H9 (cell line): Measurements from ENCODE around the gene TYRO3. TPM values are rescaled to one million over a fixed set of nuclear protein-coding genes. Genes with fewer than 3 reads are reported as not detected.
A peak's percentile ranks its signal among the peaks of the same experiment; 100 is the strongest.

Experiments
- DNase-seq: peaks from one replicate; pipeline ENCODE4 v3.0.0-alpha.2; 2017
- H2AFZ ChIP-seq: one replicate; pipeline ENCODE4 v1.6.1; 2013; ENCODE audit warnings: mild to moderate bottlenecking, low read length, control low read depth, moderate library complexity
- H2AK5ac ChIP-seq: 2 replicates; pipeline ENCODE4 v1.6.1; 2013; ENCODE audit warnings: low read length, control low read depth, mixed read lengths; ENCODE audit not compliant: insufficient read length
- H2BK120ac ChIP-seq: one replicate; pipeline ENCODE4 v1.6.1; 2013; ENCODE audit warnings: low read depth, mild to moderate bottlenecking, low read length, control low read depth, inconsistent platforms; ENCODE audit not compliant: poor library complexity, severe bottlenecking
- H2BK12ac ChIP-seq: 2 replicates; pipeline ENCODE4 v1.6.1; 2013; ENCODE audit warnings: low read length, control low read depth, mixed read lengths, low read depth; ENCODE audit not compliant: insufficient read length
- H2BK15ac ChIP-seq: 2 replicates; pipeline ENCODE4 v1.6.1; 2013; ENCODE audit warnings: low read depth, low read length, control low read depth
- H2BK20ac ChIP-seq: one replicate; pipeline ENCODE4 v1.6.1; 2013; ENCODE audit warnings: low read depth, mild to moderate bottlenecking, low read length, control low read depth, inconsistent platforms; ENCODE audit not compliant: poor library complexity, severe bottlenecking
- H2BK5ac ChIP-seq: 2 replicates; pipeline ENCODE4 v1.6.1; 2013; ENCODE audit warnings: low read length, control low read depth, mixed read lengths; ENCODE audit not compliant: insufficient read length
- H3K14ac ChIP-seq: 2 replicates; pipeline ENCODE4 v1.6.1; 2013; ENCODE audit warnings: low read length, control low read depth; ENCODE audit not compliant: insufficient read depth
- H3K18ac ChIP-seq: 2 replicates; pipeline ENCODE4 v1.6.1; 2013; ENCODE audit warnings: low read depth, mild to moderate bottlenecking, mixed read lengths, low read length, control low read depth; ENCODE audit not compliant: insufficient read length
- H3K23ac ChIP-seq: 2 replicates; pipeline ENCODE4 v1.6.1; 2013; ENCODE audit warnings: low read length, control low read depth, mixed read lengths, low read depth; ENCODE audit not compliant: insufficient read length
- H3K23me2 ChIP-seq: 2 replicates; pipeline ENCODE4 v1.6.1; 2013; ENCODE audit warnings: low read depth, mild to moderate bottlenecking, mixed read lengths, low read length, control low read depth; ENCODE audit not compliant: insufficient read length, poor library complexity, severe bottlenecking
- H3K27ac ChIP-seq: 2 replicates; pipeline ENCODE4 v1.5.1; 2013; ENCODE audit warnings: low read length, control low read depth, mixed read lengths, low read depth; ENCODE audit not compliant: insufficient read length
- H3K27me3 ChIP-seq: 2 replicates; pipeline ENCODE4 v1.6.1; 2013; ENCODE audit warnings: low read length, control low read depth, inconsistent platforms; ENCODE audit not compliant: insufficient read depth
- H3K4ac ChIP-seq: 2 replicates; pipeline ENCODE4 v1.6.1; 2013; ENCODE audit warnings: low read depth, mild to moderate bottlenecking, control low read depth, inconsistent platforms, low read length, moderate library complexity
- H3K4me1 ChIP-seq: 2 replicates; pipeline ENCODE4 v1.6.1; 2013; ENCODE audit warnings: low read length, control low read depth, inconsistent platforms; ENCODE audit not compliant: insufficient read depth
- H3K4me2 ChIP-seq: 2 replicates; pipeline ENCODE4 v1.6.1; 2013; ENCODE audit warnings: low read length, control low read depth, mixed read lengths; ENCODE audit not compliant: insufficient read length, insufficient read depth
- H3K56ac ChIP-seq: 2 replicates; pipeline ENCODE4 v1.6.1; 2013; ENCODE audit warnings: low read depth, mild to moderate bottlenecking, mixed read lengths, low read length, control low read depth; ENCODE audit not compliant: insufficient read length
- H3K79me1 ChIP-seq: 2 replicates; pipeline ENCODE4 v1.6.1; 2013; ENCODE audit warnings: low read depth, mild to moderate bottlenecking, moderate library complexity, low read length, control low read depth, inconsistent platforms; ENCODE audit not compliant: insufficient read depth, poor library complexity, severe bottlenecking
- H3K79me2 ChIP-seq: 2 replicates; pipeline ENCODE4 v1.6.1; 2013; ENCODE audit warnings: low read length, control low read depth, inconsistent platforms; ENCODE audit not compliant: insufficient read depth
- H3K9ac ChIP-seq: 2 replicates; pipeline ENCODE4 v1.6.1; 2013; ENCODE audit warnings: low read length, control low read depth, mixed read lengths; ENCODE audit not compliant: insufficient read length; ENCODE audit errors: extremely low read depth
- H3K9me3 ChIP-seq: one replicate; pipeline ENCODE4 v1.6.1; 2013; ENCODE audit warnings: low read depth, low read length, inconsistent platforms; ENCODE audit not compliant: control insufficient read depth
- H3T11ph ChIP-seq: one replicate; pipeline ENCODE4 v1.6.1; 2013; ENCODE audit warnings: mild to moderate bottlenecking, low read length, control low read depth, inconsistent platforms
- H4K20me1 ChIP-seq: one replicate; pipeline ENCODE4 v1.6.1; 2013; ENCODE audit not compliant: control insufficient read depth, insufficient read length, insufficient read depth
- H4K5ac ChIP-seq: 2 replicates; pipeline ENCODE4 v1.6.1; 2013; ENCODE audit warnings: low read depth, mild to moderate bottlenecking, mixed read lengths, low read length, control low read depth; ENCODE audit not compliant: insufficient read length
- H4K8ac ChIP-seq: replicated peaks from 2 replicates; pipeline ENCODE4 v1.6.1; 2013; ENCODE audit warnings: low read length, control low read depth, mixed read lengths, low read depth; ENCODE audit not compliant: insufficient read length
- H4K91ac ChIP-seq: 2 replicates; pipeline ENCODE4 v1.6.1; 2013; ENCODE audit warnings: low read depth, mild to moderate bottlenecking, moderate library complexity, mixed read lengths, low read length, control low read depth; ENCODE audit not compliant: insufficient read length
- H3K27ac Mint-ChIP-seq, 3 experiments: 2 replicates in 2 of 3; 3 replicates in 1 of 3; pipeline ENCODE4 v1.8.0; 2020 to 2021; ENCODE audit warnings: mixed read lengths in 3 of 3, mild to moderate bottlenecking in 1 of 3, moderate library complexity in 1 of 3
- H3K27me3 Mint-ChIP-seq: 2 replicates; pipeline ENCODE4 v1.8.0; 2021; ENCODE audit warnings: low read depth, mild to moderate bottlenecking, moderate library complexity, mixed read lengths
- H3K36me3 Mint-ChIP-seq, 3 experiments: 2 replicates in 2 of 3; 3 replicates in 1 of 3; pipeline ENCODE4 v1.8.0; 2020 to 2021; ENCODE audit warnings: low read depth in 3 of 3, mixed read lengths in 3 of 3; ENCODE audit not compliant: insufficient read depth in 1 of 3
- H3K4me1 Mint-ChIP-seq, 2 experiments: 2 replicates each; pipeline ENCODE4 v1.8.0; 2020; ENCODE audit warnings: mixed read lengths in 2 of 2
- H3K4me3 Mint-ChIP-seq, 2 experiments: 2 replicates in 1 of 2; 3 replicates in 1 of 2; pipeline ENCODE4 v1.8.0; 2020 to 2021; ENCODE audit warnings: mild to moderate bottlenecking in 2 of 2, mixed read lengths in 2 of 2, moderate library complexity in 1 of 2
- H3K9me3 Mint-ChIP-seq, 2 experiments: 2 replicates in 1 of 2; 3 replicates in 1 of 2; pipeline ENCODE4 v1.8.0; 2020; ENCODE audit warnings: mild to moderate bottlenecking in 2 of 2, mixed read lengths in 2 of 2, moderate library complexity in 1 of 2
- WGBS: extraction: QIAGEN DNeasy Blood & Tissue Kit; methylation state at CpG from one replicate; pipeline ENCODE4 v1.1.7; 2013; ENCODE audit warnings: missing lambda C conversion rate, low lambda C conversion rate, mixed read lengths; ENCODE audit not compliant: insufficient read length; ENCODE audit errors: extremely low coverage; 5-methylcytosine and 5-hydroxymethylcytosine counted together
- total RNA-seq: library from RNA; stranded (reverse); gene quantifications from 2 replicates; pipeline ENCODE4 v1.2.1, GENCODE V29; 2021
- TF ChIP-seq, protein P1 (sequence below): fragments of 200-600 bp; sonication (generic); conservative IDR thresholded peaks from 3 replicates; pipeline ENCODE4 v1.8.0; 2021; ENCODE audit warnings: antibody characterized with exemption, mild to moderate bottlenecking

TYRO3 gene
- total RNA-seq, 1 experiment from 2014 or later, result 124 TPM

- H3K27ac Mint-ChIP-seq, result no peak overlapping the region
- Histone ChIP-seq H4K8ac (no peak overlapping the region), H3K4me2 (no peak overlapping the region), H2AK5ac (no peak overlapping the region), H2AFZ (no peak overlapping the region), H3K79me2 (peaks cover 3% of the 10 kb centered on the region; the same call in 1 of the 2 replicates), H2BK15ac (no peak overlapping the region), H2BK120ac (no peak overlapping the region), H2BK20ac (no peak overlapping the region), H3K14ac (no peak overlapping the region), H3K9ac (no peak overlapping the region), H3K23me2 (no peaks in the 10 kb centered on the region), H3T11ph (no peak overlapping the region), H3K9me3 (no peaks in the 10 kb centered on the region), H2BK5ac (no peak overlapping the region), H4K91ac (no peak overlapping the region), H3K18ac (no peak overlapping the region), H3K56ac (no peak overlapping the region), H3K27me3 (no peaks in the 10 kb centered on the region), H2BK12ac (no peak overlapping the region), H3K4ac (no peak overlapping the region), H4K5ac (no peak overlapping the region), H4K20me1 (no peaks in the 10 kb centered on the region), H3K27ac (no peak overlapping the region), H3K79me1 (no peaks in the 10 kb centered on the region), H3K23ac (no peak overlapping the region), H3K4me1 (no peaks in the 10 kb centered on the region)
- peak overlapping the region; percentile 98; a peak in 4 of 5 replicates for H3K4me3 Mint-ChIP-seq
- TF ChIP-seq, protein P1, sequence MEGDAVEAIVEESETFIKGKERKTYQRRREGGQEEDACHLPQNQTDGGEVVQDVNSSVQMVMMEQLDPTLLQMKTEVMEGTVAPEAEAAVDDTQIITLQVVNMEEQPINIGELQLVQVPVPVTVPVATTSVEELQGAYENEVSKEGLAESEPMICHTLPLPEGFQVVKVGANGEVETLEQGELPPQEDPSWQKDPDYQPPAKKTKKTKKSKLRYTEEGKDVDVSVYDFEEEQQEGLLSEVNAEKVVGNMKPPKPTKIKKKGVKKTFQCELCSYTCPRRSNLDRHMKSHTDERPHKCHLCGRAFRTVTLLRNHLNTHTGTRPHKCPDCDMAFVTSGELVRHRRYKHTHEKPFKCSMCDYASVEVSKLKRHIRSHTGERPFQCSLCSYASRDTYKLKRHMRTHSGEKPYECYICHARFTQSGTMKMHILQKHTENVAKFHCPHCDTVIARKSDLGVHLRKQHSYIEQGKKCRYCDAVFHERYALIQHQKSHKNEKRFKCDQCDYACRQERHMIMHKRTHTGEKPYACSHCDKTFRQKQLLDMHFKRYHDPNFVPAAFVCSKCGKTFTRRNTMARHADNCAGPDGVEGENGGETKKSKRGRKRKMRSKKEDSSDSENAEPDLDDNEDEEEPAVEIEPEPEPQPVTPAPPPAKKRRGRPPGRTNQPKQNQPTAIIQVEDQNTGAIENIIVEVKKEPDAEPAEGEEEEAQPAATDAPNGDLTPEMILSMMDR, result no peak
- H3K9me3 Mint-ChIP-seq, result no peaks in the 10 kb centered on the region
- no CpG with 5 or more reads among the region's 3 CpGs for WGBS
- H3K36me3 Mint-ChIP-seq, result no peaks in the 10 kb centered on the region
- H3K27me3 Mint-ChIP-seq, result no peaks in the 10 kb centered on the region; the same call in none of the 2 replicates
- DNase-seq, result no peak
- peaks cover 8 to 11% of the 10 kb centered on the region in 2 experiments; a peak in 3 of 4 replicates for H3K4me1 Mint-ChIP-seq
These were observed 13.8 kb upstream of the TYRO3 start for GRCh38 chr15:41545218-41545617.
